GM21529 (cell line): ENCODE data around the gene SOWAHD.
"Not testable (repeated sequence)": the region's sequence is repeated elsewhere in the genome, so short reads cannot be mapped to it uniquely, and the experiment has no call there.

Source experiments
- ATAC-seq: cut with Tn5 transposase; IDR thresholded peaks from one replicate; pipeline ENCODE4 v1.9.1; 2021; ENCODE audit not compliant: unreplicated experiment

The SOWAHD gene, protein sequence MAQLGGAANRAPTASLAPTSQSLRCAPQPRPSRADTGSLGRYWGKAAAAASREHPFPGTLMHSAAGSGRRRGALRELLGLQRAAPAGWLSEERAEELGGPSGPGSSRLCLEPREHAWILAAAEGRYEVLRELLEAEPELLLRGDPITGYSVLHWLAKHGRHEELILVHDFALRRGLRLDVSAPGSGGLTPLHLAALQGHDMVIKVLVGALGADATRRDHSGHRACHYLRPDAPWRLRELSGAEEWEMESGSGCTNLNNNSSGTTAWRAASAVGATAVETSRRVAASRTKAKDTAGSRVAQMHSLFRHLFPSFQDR

DNA sequence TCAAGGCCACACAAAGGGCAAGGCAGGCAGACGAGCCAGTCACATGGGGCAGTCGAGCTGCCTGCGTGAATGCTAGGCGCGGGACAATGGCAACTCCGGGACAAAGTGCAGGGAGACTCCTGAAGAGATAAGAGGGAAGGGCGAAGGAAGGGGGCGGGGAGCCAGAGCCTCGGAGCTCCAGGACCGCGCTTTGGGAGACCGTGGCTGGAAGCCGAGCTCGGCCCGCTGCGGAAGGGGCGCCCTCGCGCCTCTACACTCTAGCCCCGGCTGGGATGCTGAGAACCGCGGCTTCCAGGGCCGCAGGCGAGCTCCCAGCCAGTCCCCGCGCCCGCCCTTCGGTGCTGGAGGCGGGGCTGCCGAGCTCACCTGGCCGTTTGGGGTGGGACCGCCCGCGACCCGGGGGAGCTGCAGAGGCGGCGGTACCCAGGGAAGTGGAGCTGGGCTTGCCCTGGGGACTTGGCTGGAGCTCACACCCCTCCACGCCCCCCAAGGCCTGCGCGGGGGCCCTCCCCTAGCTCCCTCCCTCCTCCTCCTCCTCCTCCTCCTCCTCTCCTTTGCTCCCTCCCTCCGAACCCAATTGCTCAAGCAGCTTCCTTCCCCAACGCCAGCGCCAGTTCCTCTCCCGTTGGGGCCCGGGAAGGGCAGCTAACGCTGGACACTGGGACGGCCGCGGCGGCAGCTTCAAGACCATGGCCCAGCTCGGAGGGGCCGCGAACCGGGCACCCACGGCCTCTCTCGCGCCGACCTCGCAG, at the start of gene SOWAHD:
TSS of gene SOWAHD (plus strand) at position 610 of the 752 bp plus-strand sequence. CDS start at position 690, 80 bp downstream.
- no peak for ATAC-seq

DNA sequence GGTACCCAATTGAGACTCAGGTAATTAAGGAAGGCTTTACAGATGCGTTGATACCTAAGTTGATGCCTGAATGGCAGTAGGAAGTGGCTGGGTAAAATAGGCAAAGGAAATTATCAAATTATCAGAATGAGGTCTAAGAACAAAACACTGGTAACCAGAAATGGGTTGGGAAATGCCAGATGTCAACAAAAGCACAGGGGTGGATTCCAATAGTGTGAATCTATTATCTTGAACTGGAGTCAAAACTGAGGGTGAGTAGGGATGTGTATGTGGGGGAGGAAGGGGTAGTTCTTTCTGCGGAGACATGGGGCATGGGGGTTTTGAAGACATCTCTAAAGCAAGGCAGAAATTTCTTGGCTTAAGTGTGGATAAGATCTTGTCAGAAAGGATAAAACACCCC, 49.5 kb upstream of the SOWAHD start:
- ATAC-seq, result no peak

DNA sequence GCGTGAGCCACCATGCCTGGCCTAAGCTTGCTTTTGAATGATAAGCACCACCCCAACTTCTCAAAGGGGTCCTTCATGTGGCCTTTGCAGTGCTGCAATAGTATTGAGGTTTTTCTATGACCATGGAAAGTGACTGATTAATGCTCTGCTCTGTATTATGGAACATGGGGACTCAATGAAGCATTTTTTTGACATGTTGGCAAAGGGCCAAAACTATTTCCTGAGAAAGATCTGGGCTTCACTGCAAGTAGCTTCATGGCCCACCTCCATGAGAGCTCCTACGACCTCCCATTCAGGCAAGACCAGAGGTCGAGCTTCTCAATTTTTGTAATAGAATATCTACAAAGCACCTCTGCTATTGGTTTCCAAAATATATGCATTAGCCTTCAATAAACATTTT, 48.8 kb upstream of the SOWAHD start:
- ATAC-seq, result no peak

GRCh38 chrX:119721487-119721886, 36.9 kb upstream of the SOWAHD start:
- ATAC-seq, result no peak

- ATAC-seq, result no peak
Observed at GRCh38 chrX:119721926-119722325, 36.5 kb upstream of the SOWAHD start.

- no peak for ATAC-seq
Observed at GRCh38 chrX:119726900-119727555, 31.4 kb upstream of the SOWAHD start.

DNA sequence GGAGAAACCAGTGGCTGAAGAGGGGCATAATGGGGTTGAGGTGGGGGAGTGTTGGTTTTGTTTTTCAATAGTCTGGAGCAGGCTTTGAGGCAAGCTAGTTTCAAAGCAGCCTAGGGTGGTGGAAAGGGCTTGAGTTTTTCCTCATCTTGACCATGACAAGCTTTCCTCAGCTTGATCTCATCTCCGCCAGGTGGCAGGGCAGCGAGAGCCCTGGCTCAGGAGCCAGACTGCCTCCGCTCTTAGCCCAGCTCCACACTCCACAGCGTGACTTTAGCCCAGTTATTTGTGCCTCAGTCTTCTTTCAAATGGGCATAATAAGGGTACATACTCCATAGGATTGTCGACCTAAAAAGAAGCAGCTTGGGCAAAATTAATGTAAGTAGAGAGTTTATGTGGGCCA, 29.9 kb upstream of the SOWAHD start:
- ATAC-seq, result no peak

- ATAC-seq, result peak; percentile 64
Observed at GRCh38 chrX:119729408-119730201, 28.8 kb upstream of the SOWAHD start.

- no peak for ATAC-seq
Observed at GRCh38 chrX:119734897-119735339, 23.5 kb upstream of the SOWAHD start.

GRCh38 chrX:119735467-119735866, 22.9 kb upstream of the SOWAHD start:
- ATAC-seq, result no peak

DNA sequence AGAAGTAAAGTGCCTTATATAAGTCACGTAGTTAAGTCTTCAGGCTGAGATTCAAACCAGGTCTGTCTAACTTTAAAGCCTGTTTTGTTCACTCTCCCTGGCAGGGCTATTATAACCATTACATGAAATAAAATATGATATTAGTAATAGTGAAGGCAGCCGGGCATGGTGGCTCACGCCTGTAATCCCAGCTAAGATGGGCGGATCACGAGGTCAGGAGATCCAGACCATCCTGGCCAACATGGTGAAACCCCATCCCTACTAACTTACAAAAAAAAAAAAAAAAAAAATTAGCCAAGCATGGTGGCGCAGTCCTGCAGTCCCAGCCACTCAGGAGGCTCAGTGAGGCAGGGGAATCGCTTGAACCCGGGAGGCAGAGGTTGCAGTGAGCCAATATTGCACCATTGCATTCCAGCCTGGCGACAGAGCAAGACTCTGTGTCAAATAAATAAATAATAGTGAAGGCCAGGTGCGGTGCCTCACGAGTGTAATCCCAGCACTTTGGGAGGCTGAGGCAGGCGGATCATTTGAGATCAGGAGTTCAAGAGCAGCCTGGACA, 22.1 kb upstream of the SOWAHD start:
- ATAC-seq, result no peak

DNA sequence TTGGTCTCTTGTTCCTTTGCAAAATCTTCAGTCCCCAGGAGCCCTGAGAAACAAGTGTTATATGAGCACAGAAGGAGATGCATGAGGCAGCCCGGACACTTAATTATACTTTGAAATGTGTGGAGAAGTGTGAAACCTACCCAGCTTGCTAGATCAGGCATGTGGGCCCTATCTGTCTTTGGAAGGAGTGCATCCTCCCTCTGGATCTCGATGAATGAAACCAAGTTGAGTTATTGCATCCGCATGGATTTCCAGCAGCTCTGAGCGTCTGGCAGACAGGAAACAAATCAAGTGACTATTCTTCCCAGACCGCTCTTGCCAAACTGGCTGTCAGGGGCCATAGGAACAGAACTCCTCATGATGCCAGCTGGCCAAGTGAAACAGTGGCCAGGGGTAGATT, 19.6 kb upstream of the SOWAHD start:
- no peak for ATAC-seq

DNA sequence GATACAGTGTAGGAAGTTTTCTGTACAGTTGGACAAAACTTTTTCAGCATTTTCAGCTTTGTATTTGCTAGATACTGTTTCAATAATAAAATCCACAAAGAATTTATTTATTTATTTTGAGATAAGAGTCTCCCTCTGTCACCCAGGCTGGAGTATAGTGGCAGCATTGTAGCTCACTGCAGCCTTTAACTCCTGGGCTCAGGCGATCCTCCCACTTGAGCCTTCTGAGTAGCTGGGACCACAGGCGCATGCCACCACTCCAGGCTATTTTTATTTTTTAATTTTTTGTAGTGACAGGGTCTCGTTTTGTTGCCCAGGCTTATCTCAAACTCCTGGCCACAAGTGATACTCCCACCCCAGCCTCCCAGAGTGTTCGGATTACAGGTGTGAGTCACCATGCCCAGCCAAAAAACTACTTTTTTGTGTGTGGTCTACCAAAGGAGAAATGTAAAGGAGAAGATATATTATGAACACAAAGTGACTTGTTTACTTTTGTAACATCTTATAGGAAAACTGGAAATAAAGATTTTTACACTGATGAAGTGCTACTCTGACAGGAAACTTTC, 13.0 kb upstream of the SOWAHD start:
- no peak for ATAC-seq

DNA sequence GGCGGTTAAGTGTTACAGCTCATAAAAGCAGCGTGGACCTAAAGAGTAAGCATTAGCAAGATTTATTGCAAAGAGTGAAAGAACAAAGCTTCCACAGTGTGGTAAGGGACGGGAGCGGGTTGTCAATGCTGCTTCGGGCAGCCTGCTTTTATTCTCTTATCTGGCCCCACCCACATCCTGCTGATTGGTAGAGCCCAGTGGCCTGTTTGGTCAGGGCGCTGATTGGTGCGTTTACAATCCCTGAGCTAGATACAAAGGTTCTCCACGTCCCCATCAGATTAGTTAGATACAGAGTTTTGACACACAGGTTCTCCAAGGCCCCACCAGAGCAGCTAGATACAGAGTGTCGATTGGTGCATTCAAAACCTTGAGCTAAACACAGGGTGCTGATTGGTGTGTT, 8.3 kb upstream of the SOWAHD start:
- not testable (repeated sequence) for ATAC-seq

DNA sequence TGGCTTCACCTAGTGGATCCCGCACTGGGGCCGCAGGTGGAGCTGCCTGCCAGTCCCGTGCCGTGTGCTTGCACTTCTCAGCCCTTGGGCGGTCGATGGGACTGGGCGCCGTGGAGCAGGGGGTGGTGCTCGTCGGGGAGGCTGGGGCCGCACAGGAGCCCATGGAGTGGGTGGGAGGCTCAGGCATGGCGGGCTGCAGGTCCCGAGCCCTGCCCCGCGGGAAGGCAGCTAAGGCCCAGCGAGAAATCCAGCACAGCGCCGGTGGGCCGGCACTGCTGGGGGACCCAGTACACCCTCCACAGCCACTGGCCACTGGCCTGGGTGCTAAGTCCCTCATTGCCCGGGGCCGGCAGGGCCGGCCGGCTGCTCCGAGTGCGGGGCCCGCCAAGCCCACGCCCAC, 7.6 kb upstream of the SOWAHD start:
- not testable (repeated sequence) for ATAC-seq

- no peak for ATAC-seq
Observed at GRCh38 chrX:119753001-119753400, 5.4 kb upstream of the SOWAHD start.

- no peak for ATAC-seq
Observed at GRCh38 chrX:119753639-119754257, 4.6 kb upstream of the SOWAHD start.

DNA sequence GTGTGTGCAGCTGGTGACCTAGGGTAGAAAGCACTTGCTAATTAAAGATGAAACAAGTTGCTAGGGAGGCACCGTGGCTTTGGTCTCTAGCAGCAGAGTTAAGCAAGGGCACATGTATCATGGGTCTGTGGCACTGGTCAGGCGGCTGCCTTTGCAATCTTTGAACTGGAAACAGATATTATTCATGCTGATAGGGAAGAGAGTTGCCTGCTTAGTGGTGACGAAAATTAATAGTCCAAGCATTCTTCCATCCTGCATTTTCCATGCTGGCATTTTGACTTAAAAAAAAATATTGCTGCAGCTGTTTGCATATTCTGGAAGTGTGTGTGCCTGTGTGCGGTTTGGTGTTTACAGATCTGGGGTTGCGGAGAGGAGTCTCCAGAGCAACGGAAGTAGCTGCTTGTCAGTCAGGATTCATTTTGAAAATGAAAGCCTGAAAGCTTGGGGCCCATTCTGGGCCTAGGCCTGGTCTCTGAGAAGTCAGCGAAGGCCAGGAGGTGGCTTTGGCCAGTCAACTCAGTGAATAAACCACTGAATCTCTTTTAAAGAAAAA, 2.3 kb upstream of the SOWAHD start:
- ATAC-seq, result peak; percentile 74

DNA sequence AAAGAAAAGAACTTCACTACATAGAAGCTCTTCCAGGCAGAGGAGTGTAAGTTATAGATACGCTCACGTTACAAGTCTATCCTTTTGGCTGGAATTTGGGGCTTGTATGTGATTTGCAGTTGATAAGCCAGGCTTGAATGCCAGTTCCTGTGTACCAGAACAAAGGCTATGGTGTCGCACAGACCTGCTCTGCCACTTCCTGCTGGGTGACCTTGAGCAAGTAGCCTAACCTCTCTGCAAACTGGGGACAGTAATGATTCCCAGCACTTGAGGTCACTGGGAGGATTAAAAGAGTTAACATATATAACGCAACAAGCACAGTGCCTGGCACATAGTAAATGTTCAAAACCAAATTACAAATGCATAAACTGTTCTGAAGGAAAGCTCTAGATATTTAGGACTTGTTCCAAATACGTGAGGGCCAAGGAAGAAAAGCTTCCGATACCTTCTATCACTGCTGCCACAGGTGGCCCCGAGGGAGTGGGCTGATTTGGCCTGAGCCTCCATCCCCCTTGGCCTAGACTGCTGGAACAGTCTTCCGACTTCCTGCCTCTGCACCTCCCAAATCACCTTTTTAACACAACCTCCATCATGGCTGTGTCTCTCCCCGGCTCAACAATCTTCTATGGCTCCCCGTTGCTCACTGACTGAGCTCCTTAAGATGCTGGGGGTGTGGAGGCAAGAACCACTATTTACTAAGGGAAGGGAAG, 1.3 kb upstream of the SOWAHD start:
- no peak for ATAC-seq
